Rectal smooth muscle tissue (tissue), 1 donor: ENCODE measurements around the gene BSN.

ENCODE experiments used
- H3K27ac ChIP-seq: one replicate; pipeline ENCODE4 v1.7.0; 2013; ENCODE audit warnings: low read depth, low read length, inconsistent platforms
- H3K27me3 ChIP-seq: one replicate; pipeline ENCODE4 v1.7.0; 2013; ENCODE audit warnings: low read length; ENCODE audit not compliant: control insufficient read depth, insufficient read depth
- H3K36me3 ChIP-seq: one replicate; pipeline ENCODE4 v1.7.0; 2013; ENCODE audit warnings: low read length; ENCODE audit not compliant: control insufficient read depth, insufficient read depth
- H3K4me1 ChIP-seq: one replicate; pipeline ENCODE4 v1.7.0; 2013; ENCODE audit warnings: low read length; ENCODE audit not compliant: control insufficient read depth, insufficient read depth
- H3K4me3 ChIP-seq: one replicate; pipeline ENCODE4 v1.7.0; 2013; ENCODE audit warnings: low read length
- H3K9ac ChIP-seq: one replicate; pipeline ENCODE4 v1.7.0; 2013; ENCODE audit warnings: low read length

The BSN gene

DNA sequence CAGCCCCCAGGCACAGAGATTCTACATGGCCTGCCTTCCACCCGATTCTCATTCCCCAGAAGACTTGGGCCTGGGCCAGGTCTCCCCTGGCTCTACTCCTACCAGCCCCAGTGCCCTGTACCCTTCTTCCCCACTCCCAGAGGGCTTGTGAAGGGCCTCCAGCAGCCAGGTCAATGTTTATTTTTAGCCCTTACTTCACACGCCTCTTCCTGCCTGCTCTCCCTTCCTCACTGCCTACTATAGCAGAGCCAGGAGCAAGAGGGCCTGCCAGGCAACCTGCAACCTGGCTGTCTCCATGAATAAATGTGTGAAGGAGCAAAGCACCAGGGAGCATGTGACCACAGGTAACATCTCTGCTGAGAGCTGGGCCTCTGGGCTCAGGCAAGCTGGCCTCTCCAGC is 93.5 kb downstream of the BSN start:
- H3K27me3 ChIP-seq, result no peaks in the 10 kb centered on the region
- H3K4me1 ChIP-seq, result no peaks in the 10 kb centered on the region
- no peak overlapping the region for H3K27ac ChIP-seq
- H3K36me3 ChIP-seq, result no peaks in the 10 kb centered on the region
- no peak overlapping the region for H3K4me3 ChIP-seq
- H3K9ac ChIP-seq, result no peak overlapping the region

DNA sequence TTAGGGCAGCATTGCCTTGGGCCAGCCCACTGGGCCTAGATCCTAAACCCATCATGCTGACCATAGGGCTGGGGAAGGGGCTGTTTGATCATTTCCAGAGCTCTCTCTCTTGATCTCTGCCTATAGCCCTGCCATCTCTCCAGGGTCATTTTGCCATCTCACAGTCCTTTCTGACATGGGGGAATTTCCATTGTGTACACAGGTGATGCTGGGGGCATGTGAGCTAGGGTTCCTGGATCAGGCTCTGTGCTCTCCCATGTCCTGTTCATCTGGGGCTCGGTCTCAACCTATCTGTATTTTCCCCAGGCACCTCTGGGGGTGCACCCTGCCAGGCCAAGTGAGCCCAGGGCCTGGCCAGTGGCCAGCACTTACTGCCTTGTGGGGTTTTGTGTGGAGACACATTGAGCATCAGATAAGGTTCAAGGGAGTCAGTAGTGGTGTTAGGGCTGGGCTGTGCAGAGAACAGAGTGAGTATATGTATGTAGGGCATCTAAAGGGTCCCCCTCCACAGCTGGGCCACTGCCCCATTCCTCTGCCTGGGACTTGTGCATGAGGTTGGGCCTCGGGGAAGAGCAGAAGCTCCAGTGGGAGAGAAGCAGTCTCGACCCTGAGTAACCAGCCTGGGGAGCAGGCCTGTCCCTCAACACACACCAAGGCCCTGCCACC is 94.2 kb downstream of the BSN start:
- Histone ChIP-seq H3K9ac (no peak overlapping the region), H3K36me3 (no peaks in the 10 kb centered on the region), H3K27me3 (no peaks in the 10 kb centered on the region), H3K27ac (no peak overlapping the region), H3K4me3 (no peak overlapping the region), H3K4me1 (no peaks in the 10 kb centered on the region)

DNA sequence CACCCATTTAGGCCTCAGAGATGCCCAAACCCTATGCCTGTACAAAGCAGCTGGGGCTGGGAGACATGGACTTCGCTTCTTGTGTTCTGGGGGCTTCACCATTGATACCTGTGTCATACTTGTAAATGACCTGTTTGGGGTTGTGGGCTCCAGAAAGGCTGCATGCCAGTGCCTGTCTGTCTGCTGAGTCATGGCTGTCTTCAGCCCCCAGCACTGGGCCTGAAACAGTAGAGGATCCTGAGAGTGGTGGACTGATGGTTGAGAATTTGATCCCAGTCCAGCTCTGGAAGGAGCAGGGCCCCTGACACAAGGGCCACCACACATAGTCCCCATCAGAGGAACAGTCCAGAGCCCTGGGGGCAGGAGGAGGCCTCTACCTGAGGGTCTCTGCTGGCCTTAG is 95.3 kb downstream of the BSN start:
- Histone ChIP-seq H3K4me3 (no peak overlapping the region), H3K4me1 (no peaks in the 10 kb centered on the region), H3K36me3 (no peaks in the 10 kb centered on the region), H3K27ac (no peak overlapping the region), H3K27me3 (no peaks in the 10 kb centered on the region), H3K9ac (no peak overlapping the region)

DNA sequence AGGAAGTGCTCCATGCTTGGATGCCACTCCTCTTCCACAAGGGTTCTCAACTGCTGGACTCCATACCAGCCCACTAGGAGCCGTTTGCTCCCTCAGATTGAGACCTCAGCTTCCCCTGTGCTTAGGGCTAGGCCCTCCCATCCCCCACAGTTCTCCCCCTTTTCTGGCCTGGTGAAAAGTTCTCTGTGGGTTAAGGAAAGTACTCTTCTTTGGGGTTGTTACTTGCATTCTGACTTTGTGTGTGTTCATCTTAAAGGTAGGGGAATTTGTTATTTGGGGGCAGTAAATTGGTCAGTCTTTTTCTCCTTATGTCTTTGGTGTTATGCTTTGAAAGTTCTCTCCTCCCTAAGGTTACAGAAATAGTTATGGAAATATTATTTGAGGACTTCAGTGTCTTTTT is 95.9 kb downstream of the BSN start:
- no peaks in the 10 kb centered on the region for H3K36me3 ChIP-seq
- H3K4me1 ChIP-seq, result no peaks in the 10 kb centered on the region
- no peaks in the 10 kb centered on the region for H3K27me3 ChIP-seq
- no peak overlapping the region for H3K27ac ChIP-seq
- no peak overlapping the region for H3K9ac ChIP-seq
- H3K4me3 ChIP-seq, result no peak overlapping the region

DNA sequence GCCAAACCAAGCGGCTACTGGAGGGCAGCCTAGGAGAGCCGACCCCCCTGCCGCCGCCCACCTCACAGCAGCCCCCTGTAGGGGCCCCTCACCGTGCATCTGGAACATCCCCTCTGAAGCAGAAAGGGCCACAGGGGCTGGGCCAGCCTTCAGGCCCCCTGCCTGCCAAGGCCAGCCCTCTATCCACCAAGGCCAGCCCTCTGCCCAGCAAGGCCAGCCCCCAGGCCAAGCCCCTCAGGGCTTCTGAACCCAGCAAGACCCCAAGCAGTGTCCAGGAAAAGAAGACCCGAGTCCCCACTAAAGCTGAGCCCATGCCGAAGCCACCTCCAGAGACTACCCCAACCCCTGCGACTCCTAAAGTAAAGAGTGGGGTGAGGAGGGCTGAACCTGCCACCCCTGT is 96.4 kb downstream of the BSN start:
- Histone ChIP-seq H3K4me1 (no peaks in the 10 kb centered on the region), H3K9ac (no peak overlapping the region), H3K27me3 (no peaks in the 10 kb centered on the region), H3K36me3 (no peaks in the 10 kb centered on the region), H3K27ac (no peak overlapping the region), H3K4me3 (no peak overlapping the region)

DNA sequence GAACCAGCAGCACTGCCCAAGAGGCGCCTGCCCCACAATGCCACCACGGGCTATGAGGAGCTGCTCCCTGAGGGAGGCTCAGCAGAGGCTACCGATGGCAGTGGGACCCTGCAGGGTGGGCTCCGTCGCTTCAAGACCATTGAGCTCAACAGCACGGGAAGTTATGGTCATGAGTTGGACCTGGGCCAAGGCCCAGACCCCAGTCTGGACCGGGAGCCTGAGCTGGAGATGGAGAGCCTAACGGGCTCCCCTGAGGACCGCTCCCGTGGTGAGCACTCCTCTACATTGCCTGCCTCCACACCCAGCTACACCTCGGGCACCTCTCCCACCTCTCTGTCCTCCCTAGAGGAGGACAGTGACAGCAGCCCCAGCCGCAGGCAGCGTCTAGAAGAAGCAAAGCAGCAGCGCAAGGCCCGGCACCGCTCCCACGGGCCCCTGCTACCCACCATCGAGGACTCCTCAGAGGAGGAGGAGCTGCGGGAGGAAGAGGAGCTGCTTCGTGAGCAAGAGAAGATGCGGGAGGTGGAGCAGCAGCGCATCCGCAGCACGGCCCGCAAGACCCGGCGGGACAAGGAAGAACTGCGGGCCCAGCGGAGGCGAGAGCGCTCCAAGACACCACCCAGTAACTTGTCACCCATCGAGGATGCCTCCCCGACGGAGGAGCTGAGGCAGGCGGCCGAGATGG is 98.1 kb downstream of the BSN start:
- H3K27ac ChIP-seq, result no peak overlapping the region
- H3K9ac ChIP-seq, result no peak overlapping the region
- no peaks in the 10 kb centered on the region for H3K27me3 ChIP-seq
- H3K36me3 ChIP-seq, result no peaks in the 10 kb centered on the region
- H3K4me1 ChIP-seq, result no peaks in the 10 kb centered on the region
- no peak overlapping the region for H3K4me3 ChIP-seq

DNA sequence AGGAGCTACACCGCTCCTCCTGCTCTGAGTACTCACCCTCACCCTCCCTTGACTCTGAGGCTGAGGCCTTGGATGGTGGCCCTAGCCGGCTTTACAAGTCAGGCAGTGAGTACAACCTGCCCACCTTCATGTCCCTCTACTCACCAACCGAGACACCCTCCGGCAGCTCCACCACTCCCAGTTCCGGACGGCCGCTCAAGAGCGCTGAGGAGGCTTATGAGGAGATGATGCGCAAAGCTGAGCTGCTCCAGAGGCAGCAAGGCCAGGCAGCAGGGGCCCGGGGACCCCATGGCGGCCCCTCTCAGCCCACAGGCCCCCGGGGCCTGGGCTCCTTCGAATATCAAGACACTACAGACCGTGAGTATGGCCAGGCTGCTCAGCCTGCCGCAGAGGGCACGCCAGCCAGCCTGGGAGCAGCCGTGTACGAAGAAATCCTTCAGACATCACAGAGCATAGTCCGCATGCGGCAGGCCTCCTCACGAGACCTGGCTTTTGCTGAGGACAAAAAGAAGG is 98.7 kb downstream of the BSN start:
- Histone ChIP-seq H3K4me1 (no peaks in the 10 kb centered on the region), H3K4me3 (no peak overlapping the region), H3K27ac (no peak overlapping the region), H3K27me3 (no peaks in the 10 kb centered on the region), H3K36me3 (no peaks in the 10 kb centered on the region), H3K9ac (no peak overlapping the region)

DNA sequence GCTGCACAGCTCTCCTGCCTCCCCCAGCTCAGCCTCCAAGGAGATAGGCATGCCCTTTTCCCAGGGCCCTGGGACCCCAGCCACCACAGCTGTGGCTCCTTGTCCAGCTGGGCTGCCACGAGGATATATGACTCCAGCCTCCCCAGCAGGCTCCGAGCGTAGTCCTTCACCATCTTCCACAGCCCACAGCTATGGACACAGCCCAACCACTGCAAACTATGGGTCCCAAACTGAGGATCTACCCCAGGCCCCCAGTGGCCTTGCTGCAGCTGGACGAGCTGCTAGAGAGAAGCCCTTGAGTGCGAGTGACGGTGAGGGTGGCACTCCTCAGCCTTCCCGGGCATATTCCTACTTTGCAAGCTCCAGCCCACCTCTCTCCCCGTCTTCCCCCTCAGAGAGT is 99.3 kb downstream of the BSN start:
- H3K4me1 ChIP-seq, result no peaks in the 10 kb centered on the region
- H3K27ac ChIP-seq, result no peak overlapping the region

DNA sequence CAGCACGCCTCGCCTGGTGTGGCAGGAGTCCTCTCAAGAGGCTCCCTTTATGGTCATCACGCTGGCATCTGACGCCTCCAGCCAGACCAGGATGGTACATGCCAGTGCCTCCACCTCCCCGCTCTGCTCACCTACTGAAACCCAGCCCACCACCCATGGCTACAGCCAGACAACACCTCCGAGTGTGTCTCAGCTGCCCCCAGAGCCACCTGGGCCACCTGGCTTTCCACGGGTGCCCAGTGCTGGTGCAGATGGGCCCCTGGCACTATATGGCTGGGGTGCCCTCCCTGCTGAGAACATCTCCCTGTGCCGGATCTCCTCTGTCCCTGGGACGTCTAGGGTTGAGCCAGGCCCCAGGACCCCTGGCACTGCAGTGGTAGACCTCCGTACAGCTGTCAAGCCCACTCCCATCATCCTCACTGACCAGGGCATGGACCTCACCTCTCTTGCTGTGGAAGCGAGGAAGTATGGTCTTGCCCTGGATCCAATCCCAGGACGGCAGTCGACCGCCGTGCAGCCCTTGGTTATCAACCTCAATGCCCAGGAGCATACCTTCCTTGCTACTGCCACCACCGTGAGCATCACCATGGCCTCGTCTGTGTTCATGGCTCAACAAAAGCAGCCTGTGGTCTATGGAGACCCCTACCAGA is 100.0 kb downstream of the BSN start:
- H3K27ac ChIP-seq, result no peak overlapping the region
- H3K4me1 ChIP-seq, result no peaks in the 10 kb centered on the region
- H3K27me3 ChIP-seq, result no peaks in the 10 kb centered on the region
- H3K36me3 ChIP-seq, result no peaks in the 10 kb centered on the region
- no peak overlapping the region for H3K4me3 ChIP-seq
- no peak overlapping the region for H3K9ac ChIP-seq

More for the DNA sequence above, 99.3 kb downstream of the BSN start:
- Histone ChIP-seq H3K4me3 (no peak overlapping the region), H3K36me3 (no peaks in the 10 kb centered on the region), H3K9ac (no peak overlapping the region), H3K27me3 (no peaks in the 10 kb centered on the region)

DNA sequence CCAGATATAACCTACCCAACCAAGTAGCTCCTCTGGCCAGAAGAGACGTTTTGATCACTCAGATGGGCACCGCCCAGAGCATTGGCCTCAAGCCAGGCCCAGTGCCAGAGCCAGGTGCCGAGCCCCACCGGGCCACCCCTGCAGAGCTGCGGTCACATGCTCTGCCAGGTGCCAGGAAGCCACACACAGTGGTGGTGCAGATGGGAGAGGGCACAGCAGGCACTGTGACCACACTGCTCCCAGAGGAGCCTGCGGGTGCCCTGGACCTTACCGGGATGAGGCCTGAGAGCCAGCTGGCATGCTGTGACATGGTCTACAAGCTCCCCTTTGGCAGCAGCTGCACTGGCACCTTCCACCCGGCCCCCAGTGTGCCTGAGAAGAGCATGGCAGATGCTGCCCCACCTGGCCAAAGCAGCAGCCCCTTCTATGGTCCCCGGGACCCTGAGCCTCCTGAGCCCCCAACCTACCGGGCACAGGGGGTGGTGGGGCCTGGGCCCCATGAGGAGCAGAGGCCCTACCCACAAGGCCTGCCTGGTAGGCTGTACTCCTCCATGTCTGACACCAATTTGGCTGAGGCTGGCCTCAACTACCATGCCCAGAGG is 100.8 kb downstream of the BSN start:
- H3K4me3 ChIP-seq, result no peak overlapping the region

DNA sequence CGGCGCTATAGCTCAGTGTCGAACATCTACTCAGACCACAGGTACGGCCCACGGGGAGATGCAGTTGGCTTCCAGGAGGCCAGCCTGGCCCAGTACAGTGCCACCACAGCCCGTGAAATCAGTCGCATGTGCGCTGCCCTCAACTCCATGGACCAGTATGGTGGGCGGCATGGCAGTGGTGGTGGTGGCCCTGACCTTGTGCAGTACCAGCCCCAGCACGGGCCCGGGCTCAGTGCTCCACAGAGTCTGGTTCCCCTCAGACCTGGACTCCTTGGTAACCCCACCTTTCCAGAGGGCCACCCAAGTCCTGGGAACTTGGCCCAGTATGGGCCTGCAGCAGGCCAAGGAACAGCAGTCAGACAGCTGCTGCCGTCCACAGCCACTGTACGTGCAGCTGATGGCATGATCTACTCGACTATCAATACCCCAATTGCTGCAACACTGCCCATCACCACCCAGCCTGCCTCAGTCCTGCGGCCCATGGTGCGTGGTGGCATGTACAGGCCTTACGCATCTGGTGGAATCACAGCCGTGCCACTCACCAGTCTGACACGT is 101.5 kb downstream of the BSN start:
- Histone ChIP-seq H3K36me3 (no peaks in the 10 kb centered on the region), H3K4me3 (no peak overlapping the region), H3K9ac (no peak overlapping the region), H3K27ac (no peak overlapping the region), H3K27me3 (no peaks in the 10 kb centered on the region), H3K4me1 (no peaks in the 10 kb centered on the region)

More for the DNA sequence above, 100.8 kb downstream of the BSN start:
- no peak overlapping the region for H3K9ac ChIP-seq
- no peaks in the 10 kb centered on the region for H3K27me3 ChIP-seq
- no peaks in the 10 kb centered on the region for H3K36me3 ChIP-seq
- H3K27ac ChIP-seq, result no peak overlapping the region
- no peaks in the 10 kb centered on the region for H3K4me1 ChIP-seq

DNA sequence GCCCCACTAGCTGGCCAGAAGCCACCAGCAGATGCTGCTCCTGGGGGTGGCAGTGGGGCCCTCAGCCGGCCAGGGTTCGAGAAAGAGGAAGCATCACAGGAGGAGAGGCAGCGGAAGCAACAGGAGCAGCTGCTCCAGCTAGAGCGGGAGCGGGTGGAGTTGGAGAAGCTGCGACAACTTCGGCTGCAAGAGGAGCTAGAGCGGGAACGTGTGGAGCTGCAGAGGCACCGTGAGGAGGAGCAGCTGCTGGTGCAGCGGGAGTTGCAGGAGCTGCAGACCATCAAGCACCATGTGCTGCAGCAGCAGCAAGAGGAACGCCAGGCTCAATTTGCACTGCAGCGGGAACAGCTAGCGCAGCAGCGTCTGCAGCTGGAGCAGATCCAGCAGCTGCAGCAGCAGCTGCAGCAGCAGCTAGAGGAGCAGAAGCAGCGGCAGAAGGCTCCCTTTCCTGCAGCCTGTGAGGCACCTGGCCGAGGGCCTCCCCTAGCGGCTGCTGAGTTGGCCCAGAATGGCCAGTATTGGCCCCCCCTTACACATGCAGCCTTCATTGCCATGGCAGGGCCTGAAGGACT is 102.3 kb downstream of the BSN start:
- Histone ChIP-seq H3K4me1 (no peaks in the 10 kb centered on the region), H3K36me3 (no peaks in the 10 kb centered on the region), H3K4me3 (no peak overlapping the region), H3K9ac (no peak overlapping the region), H3K27me3 (no peaks in the 10 kb centered on the region), H3K27ac (no peak overlapping the region)
